Measurements from ENCODE around the gene EMX2. TPM values are rescaled to one million over a fixed set of nuclear protein-coding genes. Genes with fewer than 3 reads are reported as not detected.

EMX2 gene
- total RNA-seq, 1 experiment from 2014 or later, result 4.7 TPM

- intact Hi-C loops (cut with micrococcal nuclease; ENCODE audit: unreplicated experiment), result no loop called here
- Mint-ChIP-seq H3K27me3 (ENCODE audit: insufficient read depth, unreplicated experiment) (no peaks in the 10 kb centered on the region), H3K4me1 (ENCODE audit: low read depth, unreplicated experiment) (peaks cover 4% of the 10 kb centered on the region), H3K9me3 (ENCODE audit: unreplicated experiment) (no peaks in the 10 kb centered on the region), H3K27ac (ENCODE audit: unreplicated experiment) (no peak overlapping the region), H3K4me3 (ENCODE audit: unreplicated experiment) (peak overlapping the region; percentile 72), H3K36me3 (ENCODE audit: insufficient read depth, unreplicated experiment) (no peaks in the 10 kb centered on the region)
- no peaks in the 10 kb centered on the region; the same call in 1 of the 2 replicates for H3K36me3 ChIP-seq (ENCODE audit: control insufficient read depth, insufficient read depth, low read length)
- H3K4me1 ChIP-seq, result peaks cover 18% of the 10 kb centered on the region
- H3K27me3 ChIP-seq (replicated peaks; ENCODE audit: control insufficient read depth, insufficient read depth, low read length), result no peaks in the 10 kb centered on the region
- no peaks in the 10 kb centered on the region for H3K9me3 ChIP-seq
- BruUV-seq (replicated peaks), result no TSS peak
- no peak overlapping the region for H3K4me3 ChIP-seq (ENCODE audit: low read depth, low read length)
- TF ChIP-seq CTCF (IDR thresholded peaks at IDR 0.05; ENCODE audit: insufficient read depth in 1 of 2, low read depth in 1 of 2, low read length in 1 of 2, severe bottlenecking in 1 of 2, unreplicated experiment in 1 of 2), result no peak
- DNase-seq, result no peak
- POLR2A ChIA-PET, result no interaction called here
- CTCF ChIA-PET, result interaction anchor here (0.8 kb wide), 1 partner anchor 94 kb away, joined by 3 read pairs; no protein-coding TSS in a partner anchor
Measured at GRCh38 chr10:117536072-117536865, 6.3 kb upstream of the EMX2 start.

GRCh38 chr10:117536866-117537435 lies 5.6 kb upstream of the EMX2 start:
- CTCF ChIA-PET, result interaction anchor here (0.8 to 1.3 kb wide), 2 partner anchors 40 to 95 kb away, joined by 3 to 4 read pairs; no protein-coding TSS in a partner anchor
- no peak overlapping the region for H3K4me3 Mint-ChIP-seq (ENCODE audit: unreplicated experiment)

More at GRCh38 chr10:117536866-117537435, 5.6 kb upstream of the EMX2 start:
- Mint-ChIP-seq H3K9me3 (ENCODE audit: unreplicated experiment) (no peaks in the 10 kb centered on the region), H3K27ac (ENCODE audit: unreplicated experiment) (no peak overlapping the region), H3K4me1 (ENCODE audit: low read depth, unreplicated experiment) (peaks cover 6% of the 10 kb centered on the region), H3K27me3 (ENCODE audit: insufficient read depth, unreplicated experiment) (no peaks in the 10 kb centered on the region), H3K36me3 (ENCODE audit: insufficient read depth, unreplicated experiment) (no peaks in the 10 kb centered on the region)
- intact Hi-C loops (cut with micrococcal nuclease; ENCODE audit: unreplicated experiment), result no loop called here
- POLR2A ChIA-PET, result no interaction called here
- Histone ChIP-seq H3K4me3 (ENCODE audit: low read depth, low read length) (no peak overlapping the region), H3K4me1 (peaks cover 18% of the 10 kb centered on the region), H3K36me3 (ENCODE audit: control insufficient read depth, insufficient read depth, low read length) (no peaks in the 10 kb centered on the region; the same call in 1 of the 2 replicates), H3K9me3 (no peaks in the 10 kb centered on the region), H3K27me3 (replicated peaks; ENCODE audit: control insufficient read depth, insufficient read depth, low read length) (no peaks in the 10 kb centered on the region)
- no peak for DNase-seq
- no TSS peak for BruUV-seq (replicated peaks)
- no peak for TF ChIP-seq CTCF (IDR thresholded peaks at IDR 0.05; ENCODE audit: insufficient read depth in 1 of 2, low read depth in 1 of 2, low read length in 1 of 2, severe bottlenecking in 1 of 2, unreplicated experiment in 1 of 2)
